Measurements from ENCODE around the gene ADARB2. TPM values are rescaled to one million over a fixed set of nuclear protein-coding genes. Genes with fewer than 3 reads are reported as not detected.
"Not testable (repeated sequence)": the region's sequence is repeated elsewhere in the genome, so short reads cannot be mapped to it uniquely, and the experiment has no call there.

Gene ADARB2
- total RNA-seq, 3 donors from 2014 or later (not counting 1 experiment from before 2014, with no cell fraction given), result 0.27 to 0.78 (median 0.40) TPM

GRCh38 chr10:1328981-1329614 is 408.2 kb downstream of the ADARB2 start:
- Mint-ChIP-seq H3K4me3 (no peak overlapping the region), H3K9me3 (peaks cover 0 to 2% of the 10 kb centered on the region in 2 donors), H3K4me1 (no peaks in the 10 kb centered on the region), H3K27me3 (ENCODE audit: low read depth in 2 of 2) (peaks cover 10 to 49% of the 10 kb centered on the region in 2 donors), H3K27ac (no peak overlapping the region), H3K36me3 (no peaks in the 10 kb centered on the region)
- no peak overlapping the region for H3K27ac ChIP-seq (ENCODE audit: low read length)
- WGBS (ENCODE audit: insufficient coverage), result 86% methylated on average over 5 of the region's 5 CpGs
- H3K9me3 ChIP-seq (ENCODE audit: control insufficient read depth, insufficient read depth, low read length), result no peaks in the 10 kb centered on the region
- no peaks in the 10 kb centered on the region for H3K4me1 ChIP-seq (ENCODE audit: control insufficient read depth, insufficient read depth, low read length)
- H3K4me3 ChIP-seq (ENCODE audit: low read length), result no peak overlapping the region
- DNase-seq, result no peak
- no peaks in the 10 kb centered on the region for H3K27me3 ChIP-seq (ENCODE audit: control insufficient read depth, insufficient read depth, low read length)
- no peaks in the 10 kb centered on the region for H3K36me3 ChIP-seq (ENCODE audit: control insufficient read depth, insufficient read depth, low read length)
- no peak for ATAC-seq
- no peak for TF ChIP-seq CTCF (IDR thresholded peaks at IDR 0.05)
- intact Hi-C loops (cut with micrococcal nuclease), result no loop called here

GRCh38 chr10:1328161-1328823 is 409.0 kb downstream of the ADARB2 start:
- no peak for ATAC-seq
- Histone ChIP-seq H3K4me1 (ENCODE audit: control insufficient read depth, insufficient read depth, low read length) (no peaks in the 10 kb centered on the region), H3K27ac (ENCODE audit: low read length) (no peak overlapping the region), H3K9me3 (ENCODE audit: control insufficient read depth, insufficient read depth, low read length) (no peaks in the 10 kb centered on the region), H3K36me3 (ENCODE audit: control insufficient read depth, insufficient read depth, low read length) (no peaks in the 10 kb centered on the region), H3K4me3 (ENCODE audit: low read length) (no peak overlapping the region), H3K27me3 (ENCODE audit: control insufficient read depth, insufficient read depth, low read length) (no peaks in the 10 kb centered on the region)
- no peak for DNase-seq
- Mint-ChIP-seq H3K27ac (no peak overlapping the region), H3K36me3 (no peaks in the 10 kb centered on the region), H3K4me3 (no peak overlapping the region), H3K27me3 (ENCODE audit: low read depth in 2 of 2) (peaks cover 16 to 42% of the 10 kb centered on the region in 2 donors), H3K9me3 (peaks cover 0 to 2% of the 10 kb centered on the region in 2 donors), H3K4me1 (no peaks in the 10 kb centered on the region)
- intact Hi-C loops (cut with micrococcal nuclease), result no loop called here
- 86% methylated on average over 15 of the region's 15 CpGs for WGBS (ENCODE audit: insufficient coverage)
- no peak for TF ChIP-seq CTCF (IDR thresholded peaks at IDR 0.05)

- peaks cover 18 to 37% of the 10 kb centered on the region in 2 donors for H3K27me3 Mint-ChIP-seq (ENCODE audit: low read depth in 2 of 2)
- H3K36me3 Mint-ChIP-seq, result no peaks in the 10 kb centered on the region
- Histone ChIP-seq H3K27me3 (ENCODE audit: control insufficient read depth, insufficient read depth, low read length) (no peaks in the 10 kb centered on the region), H3K27ac (ENCODE audit: low read length) (no peak overlapping the region), H3K36me3 (ENCODE audit: control insufficient read depth, insufficient read depth, low read length) (no peaks in the 10 kb centered on the region), H3K4me1 (ENCODE audit: control insufficient read depth, insufficient read depth, low read length) (no peaks in the 10 kb centered on the region), H3K4me3 (ENCODE audit: low read length) (no peak overlapping the region), H3K9me3 (ENCODE audit: control insufficient read depth, insufficient read depth, low read length) (no peaks in the 10 kb centered on the region)
- H3K4me3 Mint-ChIP-seq, result no peak overlapping the region
- no peak overlapping the region for H3K27ac Mint-ChIP-seq
- no peaks in the 10 kb centered on the region for H3K4me1 Mint-ChIP-seq
- peaks cover 0 to 2% of the 10 kb centered on the region in 2 donors for H3K9me3 Mint-ChIP-seq
- 92% methylated on average over 15 of the region's 15 CpGs for WGBS (ENCODE audit: insufficient coverage)
- ATAC-seq, result no peak
- TF ChIP-seq CTCF (IDR thresholded peaks at IDR 0.05), result no peak
- intact Hi-C loops (cut with micrococcal nuclease), result no loop called here
- DNase-seq, result no peak
These were observed 409.6 kb downstream of the ADARB2 start for GRCh38 chr10:1327759-1328158.

GRCh38 chr10:1326514-1326913 is 410.8 kb downstream of the ADARB2 start:
- intact Hi-C loops (cut with micrococcal nuclease); H3K4me3 ChIP-seq (ENCODE audit: low read length); H3K27ac ChIP-seq (ENCODE audit: low read length); H3K27me3 ChIP-seq (ENCODE audit: control insufficient read depth, insufficient read depth, low read length); DNase-seq; H3K9me3 ChIP-seq (ENCODE audit: control insufficient read depth, insufficient read depth, low read length); H3K9me3 Mint-ChIP-seq; ATAC-seq; H3K36me3 Mint-ChIP-seq; H3K4me1 ChIP-seq (ENCODE audit: control insufficient read depth, insufficient read depth, low read length); H3K27ac Mint-ChIP-seq; H3K4me1 Mint-ChIP-seq; H3K4me3 Mint-ChIP-seq; H3K36me3 ChIP-seq (ENCODE audit: control insufficient read depth, insufficient read depth, low read length): not testable (repeated sequence)
- peaks cover 24 to 40% of the 10 kb centered on the region in 2 donors for H3K27me3 Mint-ChIP-seq (ENCODE audit: low read depth in 2 of 2)
- 89% methylated on average over 12 of the region's 20 CpGs for WGBS (ENCODE audit: insufficient coverage)
